HL-60/S4 treated with phorbol 12-myristate 13-acetate at 8.2 ng/mL for 4 days and 3 days (cell line): ENCODE results near the gene FOXG1.

ENCODE experiments used
- in situ Hi-C: fragments of 300-500 bp; cut with MboI; formaldehyde crosslinking; loops from 2 replicates; pipeline ENCODE4 v1.15.0; 2022; ENCODE audit warnings: low sequenced_read_pairs

Gene FOXG1

GRCh38 chr14:28761438-28762291 is 4.9 kb upstream of the FOXG1 start:
- in situ Hi-C loops = no loop called here

DNA sequence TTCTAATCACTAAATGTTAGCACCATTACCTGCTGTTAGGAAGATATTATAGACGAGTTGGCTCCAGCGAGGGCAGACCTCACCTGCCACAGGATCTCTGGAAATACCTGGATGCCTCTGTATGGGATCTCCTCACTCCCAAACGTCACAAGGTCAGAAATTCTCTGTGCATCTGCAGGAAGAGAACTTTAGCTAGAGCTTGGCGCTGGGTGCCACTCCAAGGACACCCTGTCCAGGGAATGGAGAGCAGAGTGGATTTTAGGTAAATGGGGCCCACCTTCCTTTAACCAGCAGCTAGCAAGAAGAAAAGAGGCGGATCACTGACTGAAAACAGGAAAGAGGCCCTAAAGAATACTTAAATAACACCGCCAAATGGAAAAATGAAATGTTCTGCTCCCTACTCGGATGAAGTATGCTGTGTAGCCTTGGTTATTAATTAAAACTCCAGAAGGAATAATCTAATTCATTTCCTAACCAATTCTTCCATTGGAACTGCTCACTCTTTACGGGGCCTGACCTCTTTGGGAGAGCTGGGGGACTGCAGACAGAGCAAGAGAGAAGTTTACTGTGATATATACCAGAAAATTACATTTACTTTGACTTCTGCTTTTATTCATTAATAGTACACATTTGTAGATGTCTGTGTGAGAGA is 4.2 kb upstream of the FOXG1 start:
- in situ Hi-C loops = no loop called here

DNA sequence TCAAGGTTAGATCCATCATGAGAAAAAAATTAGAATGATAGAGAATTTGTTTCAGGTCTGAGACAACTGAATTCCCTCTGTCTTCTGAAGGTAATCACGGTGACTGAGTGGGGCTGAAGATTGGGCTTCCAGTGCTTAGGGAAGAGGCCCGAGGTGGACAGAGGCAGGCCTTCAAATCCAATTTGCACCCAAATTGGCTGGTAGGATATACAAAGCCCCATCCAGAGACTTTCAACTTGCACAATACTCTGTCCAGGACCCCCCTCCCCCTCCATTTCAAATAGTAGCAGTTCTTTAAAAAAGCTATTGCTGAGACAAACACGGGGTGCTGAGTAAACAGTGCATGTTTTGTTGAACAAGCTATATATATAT is 3.6 kb upstream of the FOXG1 start:
- in situ Hi-C loops = no loop called here

GRCh38 chr14:28763751-28764256 is 2.8 kb upstream of the FOXG1 start:
- in situ Hi-C loops = no loop called here

DNA sequence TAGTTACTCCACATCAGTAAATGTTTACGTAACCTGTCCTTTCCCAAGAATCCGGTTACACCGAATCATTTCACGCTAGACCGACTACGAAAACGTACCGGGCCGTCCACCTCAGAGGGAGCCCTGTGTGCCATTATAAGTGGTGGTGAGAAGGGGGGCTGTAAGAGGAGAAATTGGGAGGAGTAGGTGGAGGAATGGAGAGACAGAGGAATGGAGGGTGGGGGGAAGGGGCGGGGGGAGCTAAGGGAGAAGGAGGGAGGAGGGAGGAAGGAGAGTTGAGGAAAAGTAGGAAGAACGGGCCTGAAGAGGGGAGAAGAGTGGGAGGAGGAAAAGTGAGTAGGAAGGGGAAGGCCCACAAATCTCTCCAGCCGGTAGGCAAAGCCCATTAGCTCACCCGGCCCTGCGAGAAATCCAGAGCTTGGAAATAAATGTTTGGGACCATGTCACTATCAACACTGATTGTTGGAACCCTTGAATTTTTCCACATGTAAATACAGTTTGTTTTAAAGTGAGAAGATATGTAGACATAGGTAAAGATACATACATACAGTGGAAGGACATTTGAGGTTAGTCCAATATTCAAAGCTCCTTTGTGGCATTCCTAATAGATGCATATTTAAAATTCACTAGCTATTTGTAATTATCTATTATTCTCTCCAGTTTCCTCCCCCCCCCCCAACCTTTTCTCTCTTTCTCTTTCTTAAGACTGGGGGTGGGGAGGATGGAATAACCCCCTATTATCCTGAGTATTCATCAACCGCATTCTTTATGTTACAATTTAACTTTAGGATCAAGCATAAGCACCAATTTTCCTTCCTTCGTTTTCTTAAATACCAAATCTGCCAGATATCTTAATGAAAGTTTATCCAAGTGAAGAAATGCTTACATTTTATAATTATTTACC is 2.1 kb upstream of the FOXG1 start:
- in situ Hi-C loops = no loop called here

- in situ Hi-C loops = no loop called here
Observed at GRCh38 chr14:28765169-28765830, 1.3 kb upstream of the FOXG1 start.

DNA sequence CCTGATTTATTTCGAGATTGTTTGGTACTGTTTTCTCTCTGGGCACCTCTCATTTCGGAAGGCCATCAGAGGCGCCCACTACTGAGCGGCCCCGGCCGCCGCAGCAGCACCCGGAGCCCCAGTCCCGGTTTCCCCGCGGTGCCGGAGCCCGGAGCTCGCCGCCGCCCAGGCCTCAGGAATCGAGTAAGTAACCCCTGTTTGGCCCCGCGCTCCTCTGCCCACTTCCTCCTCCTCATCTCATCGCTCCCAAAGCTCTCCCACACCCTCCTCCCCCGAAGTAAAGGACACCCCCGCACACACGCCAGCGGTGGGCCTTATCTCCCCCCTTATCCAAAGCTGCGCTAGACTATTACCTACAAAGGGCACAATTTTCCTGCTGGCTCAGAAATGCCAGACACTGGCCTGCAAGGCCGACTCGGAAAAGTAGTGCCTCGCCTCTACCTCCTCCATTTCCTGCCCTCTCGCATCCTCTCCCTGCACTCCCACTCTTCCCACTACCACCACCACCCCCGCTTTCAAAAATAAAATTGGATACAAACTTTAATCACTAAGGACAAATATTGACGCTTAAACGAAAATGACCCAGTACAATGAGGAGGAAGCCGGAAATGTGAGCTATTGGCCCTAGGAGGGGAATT is 637 bp upstream of the FOXG1 start:
- in situ Hi-C loops = no loop called here

DNA sequence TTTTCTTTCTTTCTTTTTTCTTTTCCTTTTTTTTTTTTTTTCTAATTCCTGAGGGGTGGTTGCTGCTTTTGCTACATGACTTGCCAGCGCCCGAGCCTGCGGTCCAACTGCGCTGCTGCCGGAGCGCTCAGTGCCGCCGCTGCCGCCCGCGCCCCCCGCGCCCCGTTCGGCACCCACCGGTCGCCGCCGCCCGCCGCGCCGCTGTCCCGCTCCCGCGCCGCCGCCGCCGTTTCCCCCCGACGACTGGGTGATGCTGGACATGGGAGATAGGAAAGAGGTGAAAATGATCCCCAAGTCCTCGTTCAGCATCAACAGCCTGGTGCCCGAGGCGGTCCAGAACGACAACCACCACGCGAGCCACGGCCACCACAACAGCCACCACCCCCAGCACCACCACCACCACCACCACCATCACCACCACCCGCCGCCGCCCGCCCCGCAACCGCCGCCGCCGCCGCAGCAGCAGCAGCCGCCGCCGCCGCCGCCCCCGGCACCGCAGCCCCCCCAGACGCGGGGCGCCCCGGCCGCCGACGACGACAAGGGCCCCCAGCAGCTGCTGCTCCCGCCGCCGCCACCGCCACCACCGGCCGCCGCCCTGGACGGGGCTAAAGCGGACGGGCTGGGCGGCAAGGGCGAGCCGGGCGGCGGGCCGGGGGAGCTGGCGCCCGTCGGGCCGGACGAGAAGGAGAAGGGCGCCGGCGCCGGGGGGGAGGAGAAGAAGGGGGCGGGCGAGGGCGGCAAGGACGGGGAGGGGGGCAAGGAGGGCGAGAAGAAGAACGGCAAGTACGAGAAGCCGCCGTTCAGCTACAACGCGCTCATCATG is 654 bp downstream of the FOXG1 start:
- in situ Hi-C loops = no loop called here

GRCh38 chr14:28767853-28768741 is 1.5 kb downstream of the FOXG1 start:
- in situ Hi-C loops = no loop called here

DNA sequence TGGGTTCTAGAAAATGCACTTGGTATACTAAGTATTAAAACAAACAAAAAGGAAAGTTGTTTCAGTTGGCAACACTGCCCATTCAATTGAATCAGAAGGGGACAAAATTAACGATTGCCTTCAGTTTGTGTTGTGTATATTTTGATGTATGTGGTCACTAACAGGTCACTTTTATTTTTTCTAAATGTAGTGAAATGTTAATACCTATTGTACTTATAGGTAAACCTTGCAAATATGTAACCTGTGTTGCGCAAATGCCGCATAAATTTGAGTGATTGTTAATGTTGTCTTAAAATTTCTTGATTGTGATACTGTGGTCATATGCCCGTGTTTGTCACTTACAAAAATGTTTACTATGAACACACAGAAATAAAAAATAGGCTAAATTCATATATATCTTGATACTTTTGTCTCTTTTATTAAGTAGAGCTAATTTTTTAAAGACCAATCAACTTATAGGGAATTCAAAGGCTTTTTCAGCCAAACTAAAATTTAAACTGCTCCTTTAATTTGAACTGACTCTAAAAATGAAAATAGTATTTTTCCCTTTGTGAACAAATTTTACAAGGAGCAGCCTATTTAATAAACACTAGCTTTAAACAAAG is 2.8 kb downstream of the FOXG1 start:
- in situ Hi-C loops = no loop called here

DNA sequence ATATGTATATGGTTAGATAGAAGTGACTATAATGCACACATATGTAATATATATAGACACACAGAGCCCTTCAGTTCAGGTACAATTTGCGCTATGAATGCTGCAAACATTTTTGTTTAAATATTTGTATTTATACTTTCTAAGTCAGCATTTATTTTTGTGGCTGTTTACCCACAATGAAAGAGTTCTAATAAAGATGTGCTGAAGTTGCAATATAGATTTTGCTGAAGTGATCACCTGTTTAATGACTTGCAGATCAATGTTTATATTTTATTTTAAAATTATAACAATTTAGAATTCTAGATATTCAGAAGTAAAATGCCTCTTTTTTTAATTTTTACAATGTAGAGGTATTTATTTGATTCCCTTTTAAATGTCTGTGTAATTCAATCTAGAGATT is 3.5 kb downstream of the FOXG1 start:
- in situ Hi-C loops = no loop called here

DNA sequence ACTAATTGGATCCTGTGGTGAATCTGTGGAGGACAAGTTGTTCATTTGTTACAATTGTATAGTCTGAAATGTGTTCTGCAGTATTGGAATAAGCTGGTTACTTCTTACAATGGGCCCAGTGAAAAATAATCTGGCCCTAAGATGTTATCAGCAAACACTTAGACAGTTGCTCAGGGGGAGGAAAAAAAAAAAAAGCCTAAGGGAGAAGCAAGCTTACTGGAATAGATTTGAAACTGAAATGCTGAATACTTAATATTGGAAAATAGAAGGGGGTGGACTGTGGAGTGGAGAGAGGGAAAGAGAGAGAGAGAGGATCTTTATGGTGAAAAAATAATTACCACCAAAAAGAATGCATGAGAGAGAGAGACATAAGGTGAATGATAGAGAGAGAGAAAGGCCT is 4.0 kb downstream of the FOXG1 start:
- in situ Hi-C loops = no loop called here

DNA sequence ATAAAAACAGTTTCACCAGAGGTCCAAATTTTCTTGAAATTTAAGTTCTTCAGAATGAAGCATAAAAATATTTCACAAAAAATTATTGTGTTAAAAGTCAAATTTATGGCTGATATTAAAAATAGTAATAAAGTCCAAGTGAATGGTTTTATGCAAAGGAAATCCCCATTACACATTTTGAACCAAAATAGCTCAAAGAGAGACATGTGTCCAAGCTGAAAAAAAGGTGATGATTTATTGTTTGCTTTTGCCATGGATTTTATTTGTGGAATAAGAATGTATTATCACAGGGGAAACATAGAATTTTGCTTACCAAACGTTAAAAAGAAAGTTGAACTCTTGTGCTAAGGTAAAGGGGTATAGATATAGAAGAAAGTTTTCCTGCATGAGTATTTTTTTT is 4.6 kb downstream of the FOXG1 start:
- in situ Hi-C loops = no loop called here

- in situ Hi-C loops = no loop called here
Observed at GRCh38 chr14:28772613-28773012, 6.0 kb downstream of the FOXG1 start.

DNA sequence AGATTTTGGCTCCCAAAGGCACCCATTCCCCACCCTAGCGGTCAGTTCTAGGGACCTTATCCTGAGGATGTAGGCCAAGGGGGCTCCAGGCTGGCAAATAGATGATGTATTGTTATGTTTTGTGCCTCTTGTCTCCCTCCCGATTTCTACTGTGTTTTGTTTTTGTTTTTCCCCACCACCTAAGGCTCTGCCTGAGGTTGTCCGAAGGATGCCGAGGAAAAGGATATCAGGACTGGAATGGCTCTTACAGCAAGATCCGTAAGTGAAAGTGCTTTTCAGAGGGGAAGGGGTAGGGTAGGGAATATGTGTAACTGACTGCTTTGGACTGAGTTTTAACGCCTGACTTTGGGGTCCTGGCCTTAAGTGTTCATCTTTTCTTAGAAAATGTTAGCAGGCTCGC is 6.6 kb downstream of the FOXG1 start:
- in situ Hi-C loops = no loop called here

- in situ Hi-C loops = no loop called here
Observed at GRCh38 chr14:28773861-28774691, 7.5 kb downstream of the FOXG1 start.
